ENCODE measurements around the gene PNMA6E.

PNMA6E gene

DNA sequence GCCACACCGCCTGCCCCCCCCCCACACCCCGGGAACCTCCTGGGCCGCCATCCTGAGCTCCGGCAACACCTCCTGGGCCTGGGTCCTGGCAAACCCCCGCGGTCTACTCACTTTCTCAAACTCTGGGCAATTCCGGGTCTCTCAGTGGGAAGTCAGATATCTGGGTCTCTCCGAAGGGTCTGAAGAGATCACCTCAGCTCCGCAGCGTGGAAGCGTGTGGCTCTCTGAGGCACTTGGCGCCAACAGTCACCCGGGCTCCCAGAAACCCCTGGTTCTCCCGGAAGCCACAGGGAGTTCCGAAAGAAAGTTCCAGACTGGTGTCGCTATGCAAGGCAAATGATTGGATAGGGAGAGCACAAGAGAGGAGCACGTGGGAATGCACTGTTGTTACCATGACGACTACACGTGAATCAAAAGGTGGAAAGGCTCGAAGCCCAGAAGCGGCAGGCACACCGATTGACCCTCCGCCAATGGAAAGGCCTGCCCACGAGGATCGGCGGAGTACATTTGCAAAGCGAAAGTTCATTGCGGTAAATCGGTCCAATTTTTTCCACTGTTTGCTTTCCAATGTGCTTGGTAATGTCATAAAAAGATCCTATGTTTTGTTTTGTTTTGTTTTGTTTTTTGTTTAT lies at the start of gene PNMA6E:
Gene PNMA6E (minus strand): TSS at position 218 of the 632 bp plus-strand sequence. CDS start 2,501 bp downstream, outside the sequence.
- DNase-seq (ENCODE audit: low spot score), result no peak
- TF ChIP-seq, protein P1, sequence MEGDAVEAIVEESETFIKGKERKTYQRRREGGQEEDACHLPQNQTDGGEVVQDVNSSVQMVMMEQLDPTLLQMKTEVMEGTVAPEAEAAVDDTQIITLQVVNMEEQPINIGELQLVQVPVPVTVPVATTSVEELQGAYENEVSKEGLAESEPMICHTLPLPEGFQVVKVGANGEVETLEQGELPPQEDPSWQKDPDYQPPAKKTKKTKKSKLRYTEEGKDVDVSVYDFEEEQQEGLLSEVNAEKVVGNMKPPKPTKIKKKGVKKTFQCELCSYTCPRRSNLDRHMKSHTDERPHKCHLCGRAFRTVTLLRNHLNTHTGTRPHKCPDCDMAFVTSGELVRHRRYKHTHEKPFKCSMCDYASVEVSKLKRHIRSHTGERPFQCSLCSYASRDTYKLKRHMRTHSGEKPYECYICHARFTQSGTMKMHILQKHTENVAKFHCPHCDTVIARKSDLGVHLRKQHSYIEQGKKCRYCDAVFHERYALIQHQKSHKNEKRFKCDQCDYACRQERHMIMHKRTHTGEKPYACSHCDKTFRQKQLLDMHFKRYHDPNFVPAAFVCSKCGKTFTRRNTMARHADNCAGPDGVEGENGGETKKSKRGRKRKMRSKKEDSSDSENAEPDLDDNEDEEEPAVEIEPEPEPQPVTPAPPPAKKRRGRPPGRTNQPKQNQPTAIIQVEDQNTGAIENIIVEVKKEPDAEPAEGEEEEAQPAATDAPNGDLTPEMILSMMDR (IDR thresholded peaks at IDR 0.05; ENCODE audit: borderline replicate concordance, control extremely low read depth, extremely low read depth, insufficient read depth, missing control alignments), result no peak
- in situ Hi-C loops (cut with MboI; ENCODE audit: low sequenced_read_pairs, unreplicated experiment), result no loop called here

DNA sequence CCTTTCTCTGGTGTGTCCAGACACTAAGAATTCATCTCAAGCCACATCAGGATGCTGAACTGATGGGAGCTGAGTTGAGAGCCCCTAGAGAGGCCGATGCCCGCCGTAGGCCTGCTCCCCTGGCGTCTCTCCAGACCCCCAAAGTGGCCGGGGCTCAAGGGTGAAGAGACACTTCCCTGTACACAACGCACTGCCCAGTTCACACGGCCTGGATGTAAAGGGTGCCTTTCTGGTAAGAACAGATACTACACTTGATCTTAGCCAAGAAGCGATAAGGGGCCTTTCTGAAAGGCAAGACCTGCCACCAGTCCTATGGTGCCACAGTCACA lies 49.8 kb upstream of the PNMA6E start:
- DNase-seq (ENCODE audit: low spot score), result no peak
- TF ChIP-seq, protein P1 (IDR thresholded peaks at IDR 0.05; ENCODE audit: borderline replicate concordance, control extremely low read depth, extremely low read depth, insufficient read depth, missing control alignments), result no peak
- in situ Hi-C loops (cut with MboI; ENCODE audit: low sequenced_read_pairs, unreplicated experiment), result no loop called here

DNA sequence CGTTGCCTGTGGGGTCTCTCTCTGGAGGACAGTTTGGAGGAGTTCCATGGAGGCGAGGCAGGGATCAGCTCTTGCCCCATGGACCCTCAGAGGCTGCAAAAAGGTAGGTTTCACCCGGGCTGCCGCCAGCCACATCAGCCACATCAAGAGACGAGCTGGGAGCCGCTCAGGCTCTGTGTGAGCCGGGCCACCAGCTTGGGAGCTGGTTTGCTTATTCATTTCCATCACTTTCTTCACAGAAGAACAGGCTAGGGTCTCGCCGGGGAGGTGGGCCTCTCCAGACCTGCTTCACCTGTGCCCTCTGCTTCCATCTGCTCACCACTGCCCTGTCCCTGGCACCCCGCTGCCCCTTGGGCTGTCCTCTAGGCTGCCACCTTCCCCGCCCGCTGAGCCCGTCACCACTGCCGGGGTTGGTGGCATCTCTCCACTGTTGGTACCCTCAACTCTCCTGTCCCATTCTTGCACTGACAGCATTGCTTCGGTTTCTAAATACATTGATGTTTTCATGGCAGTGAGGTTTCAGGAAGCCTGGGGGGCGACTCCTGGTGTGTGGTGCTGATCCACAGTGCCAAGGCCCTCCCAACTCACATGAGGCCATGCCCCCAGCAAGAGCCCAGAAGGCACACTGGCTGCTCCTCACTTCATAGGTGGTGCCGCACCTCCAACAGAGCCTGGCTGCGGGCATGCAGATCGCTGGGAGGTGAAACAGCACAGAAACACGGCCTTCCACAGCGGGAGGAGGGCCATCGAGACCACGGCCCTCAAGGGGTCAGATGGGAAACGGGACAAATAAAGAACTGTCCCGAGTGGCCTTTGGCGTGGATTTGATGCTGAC lies 49.2 kb upstream of the PNMA6E start:
- no peak for DNase-seq (ENCODE audit: low spot score)
- in situ Hi-C loops (cut with MboI; ENCODE audit: low sequenced_read_pairs, unreplicated experiment), result no loop called here
- TF ChIP-seq, protein P1 (IDR thresholded peaks at IDR 0.05; ENCODE audit: borderline replicate concordance, control extremely low read depth, extremely low read depth, insufficient read depth, missing control alignments), result no peak

DNA sequence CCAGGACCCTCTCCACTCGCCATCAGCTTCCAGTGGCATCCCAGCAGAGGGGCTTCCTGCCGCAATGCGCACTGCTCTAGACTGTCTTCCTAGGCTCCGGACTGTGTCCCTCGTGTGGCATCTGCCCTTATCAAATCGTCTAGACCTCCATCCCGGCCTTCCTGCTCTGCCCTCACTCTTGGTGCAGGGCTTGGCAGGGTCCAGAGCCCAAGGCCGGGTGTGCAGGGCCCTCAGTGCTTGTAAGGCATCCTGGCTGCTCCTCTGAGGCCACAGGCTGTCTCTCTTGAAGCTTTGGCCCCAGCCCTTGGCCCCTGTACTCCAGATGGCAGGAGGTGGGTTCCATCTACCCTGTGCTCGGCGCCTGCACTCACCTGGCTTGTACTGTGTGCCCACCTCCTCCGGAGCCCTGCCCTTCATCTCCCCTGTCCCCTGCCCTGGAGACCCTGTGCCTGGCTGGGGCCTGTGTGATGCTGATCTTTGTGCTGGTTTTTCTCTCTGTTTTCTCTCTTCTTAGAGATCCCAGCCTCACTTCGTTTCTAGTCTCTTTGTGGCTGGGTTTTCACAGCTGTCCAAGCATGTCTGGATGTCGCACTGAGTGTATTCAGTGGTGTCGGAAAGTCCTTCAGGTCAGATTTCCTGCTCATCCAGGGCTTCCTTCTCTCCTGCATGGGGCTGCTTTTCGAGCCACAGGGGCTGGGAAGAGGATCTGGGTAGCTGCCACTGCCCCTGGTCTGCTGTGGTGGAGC lies 48.4 kb upstream of the PNMA6E start:
- in situ Hi-C loops (cut with MboI; ENCODE audit: low sequenced_read_pairs, unreplicated experiment), result no loop called here
- TF ChIP-seq, protein P1 (IDR thresholded peaks at IDR 0.05; ENCODE audit: borderline replicate concordance, control extremely low read depth, extremely low read depth, insufficient read depth, missing control alignments), result no peak
- DNase-seq (ENCODE audit: low spot score), result no peak

DNA sequence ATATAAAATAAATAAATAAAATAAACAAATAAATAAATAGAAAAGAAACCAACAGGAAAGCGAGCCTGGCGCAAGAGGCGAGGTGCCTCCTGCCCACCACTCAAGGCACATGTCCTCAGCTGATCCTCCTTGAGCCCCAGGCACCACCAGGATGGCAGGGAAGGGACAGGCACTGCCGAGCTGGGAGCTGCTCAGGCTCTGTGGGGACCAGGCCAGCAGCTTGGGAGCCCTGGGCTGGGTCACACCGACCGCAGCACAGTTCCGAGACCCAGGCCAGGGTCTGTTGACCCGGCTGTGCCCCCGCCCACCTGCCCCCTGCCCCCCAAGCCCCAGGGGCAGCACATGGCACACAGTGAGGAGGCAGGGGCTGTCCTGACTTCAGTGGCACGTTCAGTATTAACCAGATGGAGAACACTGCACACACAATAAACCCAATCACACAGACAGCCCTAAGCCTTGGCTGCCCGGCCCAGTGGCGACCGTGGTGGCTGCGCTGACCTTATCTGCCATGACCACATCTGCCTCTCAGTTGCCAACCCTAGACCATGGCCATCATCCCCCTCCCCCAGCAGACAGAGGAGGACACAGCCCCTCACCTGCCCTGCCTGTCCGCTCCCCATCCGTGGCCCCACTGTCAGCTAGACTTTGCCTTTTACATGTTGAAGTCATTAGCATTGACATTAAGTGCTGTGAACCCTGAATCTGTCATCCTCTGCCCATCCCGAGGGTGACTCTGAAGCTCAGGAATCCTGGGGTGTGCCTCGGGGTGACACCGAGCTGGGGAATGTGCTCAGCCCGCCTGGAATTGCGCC lies 47.6 kb upstream of the PNMA6E start:
- no peak for DNase-seq (ENCODE audit: low spot score)

More for the DNA sequence above, 47.6 kb upstream of the PNMA6E start:
- TF ChIP-seq, protein P1 (IDR thresholded peaks at IDR 0.05; ENCODE audit: borderline replicate concordance, control extremely low read depth, extremely low read depth, insufficient read depth, missing control alignments), result no peak
- in situ Hi-C loops (cut with MboI; ENCODE audit: low sequenced_read_pairs, unreplicated experiment), result no loop called here

Data from GM13976 (cell line).